ENCODE measurements around the gene PAQR4.
A peak's percentile ranks its signal among the peaks of the same experiment; 100 is the strongest.

Gene PAQR4

DNA sequence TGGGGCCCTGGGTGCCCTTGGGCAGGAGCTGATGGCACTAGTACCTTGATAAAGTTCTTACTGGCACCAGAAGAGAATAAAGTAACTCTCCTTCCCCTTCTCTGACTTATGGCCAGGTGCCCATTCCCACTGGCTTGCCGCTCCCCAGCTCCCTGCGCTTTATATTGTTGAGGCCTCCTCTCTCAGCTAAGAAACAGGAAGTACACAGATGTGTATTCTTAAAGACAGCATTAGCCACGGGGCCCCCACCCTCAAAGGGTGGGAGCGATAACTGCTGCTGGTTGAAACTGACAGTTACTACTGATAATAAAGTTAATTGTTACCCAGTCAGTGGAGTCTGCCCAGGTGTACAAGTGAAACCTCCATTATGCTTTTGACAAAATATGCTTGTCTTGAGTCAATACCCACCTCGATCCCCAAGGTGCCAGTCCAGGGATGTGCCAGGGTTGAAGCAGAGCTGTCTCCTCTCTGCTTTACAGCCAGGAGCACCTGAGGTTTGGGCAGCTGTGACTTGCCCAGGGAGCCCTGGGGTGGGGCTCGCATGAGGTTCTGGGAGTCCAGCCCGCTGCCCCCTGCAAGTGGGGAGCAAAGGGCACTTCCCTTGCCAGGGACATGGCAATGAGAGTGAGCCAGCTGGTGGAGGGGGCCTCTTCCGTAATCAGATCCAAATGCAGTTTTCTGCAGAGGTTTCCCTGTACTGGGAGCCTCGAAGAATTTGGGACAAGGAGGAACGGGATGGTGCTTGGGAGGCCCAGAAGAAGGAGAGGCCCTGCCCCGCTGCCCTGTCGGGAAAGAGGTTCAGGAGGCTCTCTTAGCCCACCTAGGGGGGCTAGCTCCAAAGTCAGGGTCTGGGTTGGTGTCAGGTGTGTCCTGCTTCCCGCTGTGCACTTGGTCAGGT, 38.2 kb downstream of the PAQR4 start:
- peaks cover 20% of the 10 kb centered on the region for H3K27me3 Mint-ChIP-seq
- H3K4me1 Mint-ChIP-seq (ENCODE audit: low read depth): peaks cover 47% of the 10 kb centered on the region
- peak overlapping the region; percentile 81 for H3K27ac Mint-ChIP-seq
- no peaks in the 10 kb centered on the region for H3K9me3 Mint-ChIP-seq
- H3K36me3 Mint-ChIP-seq (ENCODE audit: low read depth): peaks cover 6% of the 10 kb centered on the region
- H3K4me3 Mint-ChIP-seq: peak overlapping the region; percentile 72
- intact Hi-C loops (cut with micrococcal nuclease): loop anchor here (1.0 kb wide), 1 partner anchor 13 kb away; the partner anchor contains the start of gene TNFRSF12A

DNA sequence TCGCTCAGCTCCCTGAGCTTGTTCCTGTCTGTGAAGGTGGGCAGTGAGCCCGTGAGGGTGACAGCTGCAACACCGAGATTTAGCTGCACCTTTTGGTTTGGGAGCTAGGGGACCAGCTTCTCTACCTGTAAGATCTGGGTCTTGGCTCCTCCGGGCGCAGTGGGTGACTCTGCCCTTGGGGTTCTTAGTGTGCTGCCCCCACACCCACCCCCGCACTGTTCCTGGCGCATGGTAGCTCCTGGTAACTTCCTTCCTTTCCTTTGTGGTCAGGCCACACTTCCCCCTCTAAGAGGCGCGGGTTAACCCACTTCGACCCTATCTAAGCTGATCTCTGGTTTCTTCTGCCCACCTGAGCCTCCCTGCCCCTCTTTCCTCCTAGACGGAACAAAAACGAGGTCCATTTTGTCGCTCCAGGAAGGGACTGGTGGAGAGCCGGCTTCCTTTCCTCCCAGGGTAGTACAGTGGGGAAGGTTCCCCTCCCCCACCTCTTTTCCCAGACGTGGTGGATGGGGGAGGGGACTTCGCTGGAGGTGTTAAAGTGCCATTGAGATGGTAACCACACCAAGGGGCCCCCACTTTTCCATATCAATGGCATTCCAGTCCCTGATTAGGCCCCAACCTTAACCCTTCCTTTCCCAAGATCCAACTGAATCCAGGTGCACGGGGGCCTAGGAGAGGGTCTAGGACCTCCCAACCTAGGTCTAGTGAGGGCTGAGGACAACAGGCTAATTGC, 39.0 kb downstream of the PAQR4 start:
- H3K27me3 Mint-ChIP-seq: peaks cover 27% of the 10 kb centered on the region

DNA sequence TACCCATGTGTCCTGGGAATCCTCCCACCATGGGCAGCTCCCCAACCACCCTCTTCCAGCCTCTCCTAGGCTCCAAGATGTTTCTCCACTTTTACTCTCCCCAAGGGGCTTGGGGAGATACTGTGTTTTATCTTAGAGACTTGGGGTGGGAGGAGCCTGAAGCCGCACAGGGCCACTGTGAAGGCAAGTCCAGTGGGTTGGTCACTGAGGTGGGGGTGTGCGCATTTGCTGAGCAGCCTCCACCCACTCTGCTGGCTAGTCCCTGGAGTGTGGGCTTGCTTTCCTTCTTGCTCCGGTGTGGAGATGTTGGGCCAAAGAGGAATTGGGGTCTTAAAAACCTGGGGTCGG, 39.5 kb downstream of the PAQR4 start:
- Mint-ChIP-seq H3K36me3 (ENCODE audit: low read depth) (peaks cover 6% of the 10 kb centered on the region), H3K4me3 (peak overlapping the region; percentile 72), H3K27me3 (peaks cover 32% of the 10 kb centered on the region), H3K27ac (peak overlapping the region; percentile 81), H3K4me1 (ENCODE audit: low read depth) (peaks cover 48% of the 10 kb centered on the region), H3K9me3 (no peaks in the 10 kb centered on the region)
- intact Hi-C loops (cut with micrococcal nuclease): no loop called here

More for the DNA sequence above, 39.0 kb downstream of the PAQR4 start:
- Mint-ChIP-seq H3K9me3 (no peaks in the 10 kb centered on the region), H3K27ac (peak overlapping the region; percentile 81), H3K36me3 (ENCODE audit: low read depth) (peaks cover 6% of the 10 kb centered on the region), H3K4me1 (ENCODE audit: low read depth) (peaks cover 48% of the 10 kb centered on the region), H3K4me3 (peak overlapping the region; percentile 72)
- intact Hi-C loops (cut with micrococcal nuclease): loop anchor here (1.0 kb wide), 1 partner anchor 12 kb away; the partner anchor contains the start of gene TNFRSF12A

DNA sequence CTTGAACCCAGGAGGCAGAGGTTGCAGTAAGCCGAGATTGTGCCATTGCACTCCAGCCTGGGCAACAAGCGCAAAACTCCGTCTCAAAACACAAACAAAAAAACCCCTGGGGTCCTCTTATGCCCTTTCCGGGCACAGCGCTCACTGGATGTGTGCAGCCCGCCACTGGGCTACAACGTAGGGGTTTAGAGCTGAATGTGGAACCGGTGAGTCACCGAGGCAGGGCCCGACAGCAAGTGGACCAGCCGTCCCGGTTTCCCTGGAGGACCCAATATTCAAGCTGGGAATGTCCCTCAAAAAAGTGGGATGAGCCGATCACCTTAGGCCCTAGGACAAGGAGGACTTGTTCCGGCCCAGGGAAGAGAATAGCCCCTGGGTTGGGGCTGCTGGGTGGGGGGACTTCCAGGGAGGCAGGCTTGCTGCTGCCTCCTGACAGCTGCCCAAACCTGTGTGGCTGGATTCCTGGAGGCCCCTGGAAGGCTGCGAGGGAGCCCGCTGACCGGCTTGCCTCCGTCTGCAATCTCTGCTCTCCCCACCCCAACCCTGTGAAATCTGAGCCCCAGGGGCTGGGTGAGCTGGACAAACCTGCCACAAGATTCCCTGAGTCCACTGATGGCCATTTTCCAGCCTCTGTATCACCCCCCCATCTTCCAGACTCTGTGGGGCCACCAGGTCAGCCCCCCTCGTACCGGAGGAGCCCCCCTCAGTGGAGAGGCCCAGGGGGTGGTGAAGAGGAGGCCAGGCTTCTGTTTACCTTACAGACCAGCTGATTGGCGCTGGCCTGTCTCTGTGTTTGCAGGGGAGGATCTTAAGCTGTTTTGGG, 40.6 kb downstream of the PAQR4 start:
- H3K27ac Mint-ChIP-seq: no peak overlapping the region
- H3K9me3 Mint-ChIP-seq: no peaks in the 10 kb centered on the region
- H3K4me1 Mint-ChIP-seq (ENCODE audit: low read depth): peaks cover 45% of the 10 kb centered on the region
- H3K36me3 Mint-ChIP-seq (ENCODE audit: low read depth): peaks cover 2% of the 10 kb centered on the region
- peaks cover 43% of the 10 kb centered on the region for H3K27me3 Mint-ChIP-seq
- intact Hi-C loops (cut with micrococcal nuclease): no loop called here
- H3K4me3 Mint-ChIP-seq: no peak overlapping the region

DNA sequence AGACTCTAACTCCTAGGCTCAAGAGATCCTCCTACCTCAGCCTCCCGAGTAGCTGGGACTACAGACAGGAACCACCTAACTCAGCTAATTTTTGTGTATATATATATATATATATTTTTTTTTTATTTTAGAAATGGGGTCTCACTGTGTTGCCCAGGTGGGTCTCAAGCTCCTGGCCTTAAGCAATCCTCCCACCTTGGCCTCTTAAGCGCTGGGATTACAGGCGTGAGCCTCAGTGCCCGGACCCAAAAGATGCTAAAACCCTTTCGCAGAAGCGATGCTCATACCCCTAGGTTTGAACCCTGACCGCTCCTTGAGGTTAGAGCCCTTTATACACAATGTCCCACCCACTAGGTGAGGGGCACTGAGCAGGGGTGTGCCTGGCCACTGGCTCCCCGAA, 41.4 kb downstream of the PAQR4 start:
- Mint-ChIP-seq H3K4me1 (ENCODE audit: low read depth) (peaks cover 41% of the 10 kb centered on the region), H3K4me3 (no peak overlapping the region)
- intact Hi-C loops (cut with micrococcal nuclease): no loop called here

GRCh38 chr16:3012246-3012645, 43.1 kb downstream of the PAQR4 start:
- H3K27me3 Mint-ChIP-seq: peaks cover 61% of the 10 kb centered on the region
- H3K4me1 Mint-ChIP-seq (ENCODE audit: low read depth): peaks cover 24% of the 10 kb centered on the region
- no peaks in the 10 kb centered on the region for H3K36me3 Mint-ChIP-seq (ENCODE audit: low read depth)
- no peaks in the 10 kb centered on the region for H3K9me3 Mint-ChIP-seq
- intact Hi-C loops (cut with micrococcal nuclease): no loop called here
- H3K4me3 Mint-ChIP-seq: no peak overlapping the region
- H3K27ac Mint-ChIP-seq: no peak overlapping the region

More for the DNA sequence above, 41.4 kb downstream of the PAQR4 start:
- Mint-ChIP-seq H3K36me3 (ENCODE audit: low read depth) (no peaks in the 10 kb centered on the region), H3K9me3 (no peaks in the 10 kb centered on the region), H3K27ac (no peak overlapping the region), H3K27me3 (peaks cover 48% of the 10 kb centered on the region)

DNA sequence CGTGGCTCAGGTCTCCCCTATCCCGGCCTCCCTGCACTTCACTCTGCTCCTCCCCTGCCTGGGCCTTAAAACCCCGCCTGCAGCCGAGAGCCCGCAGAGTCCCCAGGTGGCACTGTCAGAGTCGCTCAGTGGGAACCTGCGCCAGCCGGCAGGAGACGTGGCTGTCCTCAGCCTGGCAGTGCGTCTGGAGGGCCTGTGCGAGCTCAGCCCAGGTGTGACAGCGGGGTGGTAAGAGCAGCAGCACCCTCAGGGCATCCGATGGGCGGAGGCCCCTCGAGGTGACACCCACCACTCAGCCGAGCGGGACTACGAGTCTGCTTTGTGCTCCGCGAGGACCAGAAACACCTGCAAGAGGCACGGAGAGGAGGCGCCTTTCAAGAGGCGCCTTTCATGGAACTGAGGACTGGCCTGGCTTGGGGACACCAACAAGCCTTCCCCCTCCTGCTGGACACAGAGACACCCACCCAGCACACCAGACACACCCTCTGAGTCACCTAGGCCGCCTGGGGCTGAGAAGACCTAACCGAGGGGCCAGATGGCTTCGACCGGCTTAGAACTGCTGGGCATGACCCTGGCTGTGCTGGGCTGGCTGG, 43.8 kb downstream of the PAQR4 start, which contains the start of gene CLDN9:
CLDN9 (plus strand) TSS at position 96 of the 593 bp plus-strand sequence; CDS start at position 536, 440 bp downstream.
- Mint-ChIP-seq H3K4me3 (no peak within 1 kb of the TSS), H3K9me3 (no peaks in the 10 kb centered on the region), H3K27me3 (peaks cover 64% of the 10 kb centered on the region), H3K36me3 (ENCODE audit: low read depth) (no peaks in the 10 kb centered on the region), H3K27ac (no peak within 1 kb of the TSS), H3K4me1 (ENCODE audit: low read depth) (peaks cover 19% of the 10 kb centered on the region)
- intact Hi-C loops (cut with micrococcal nuclease): no loop called here

- peaks cover 70% of the 10 kb centered on the region for H3K27me3 Mint-ChIP-seq
Observed at GRCh38 chr16:3013491-3013951, 44.4 kb downstream of the PAQR4 start.

DNA sequence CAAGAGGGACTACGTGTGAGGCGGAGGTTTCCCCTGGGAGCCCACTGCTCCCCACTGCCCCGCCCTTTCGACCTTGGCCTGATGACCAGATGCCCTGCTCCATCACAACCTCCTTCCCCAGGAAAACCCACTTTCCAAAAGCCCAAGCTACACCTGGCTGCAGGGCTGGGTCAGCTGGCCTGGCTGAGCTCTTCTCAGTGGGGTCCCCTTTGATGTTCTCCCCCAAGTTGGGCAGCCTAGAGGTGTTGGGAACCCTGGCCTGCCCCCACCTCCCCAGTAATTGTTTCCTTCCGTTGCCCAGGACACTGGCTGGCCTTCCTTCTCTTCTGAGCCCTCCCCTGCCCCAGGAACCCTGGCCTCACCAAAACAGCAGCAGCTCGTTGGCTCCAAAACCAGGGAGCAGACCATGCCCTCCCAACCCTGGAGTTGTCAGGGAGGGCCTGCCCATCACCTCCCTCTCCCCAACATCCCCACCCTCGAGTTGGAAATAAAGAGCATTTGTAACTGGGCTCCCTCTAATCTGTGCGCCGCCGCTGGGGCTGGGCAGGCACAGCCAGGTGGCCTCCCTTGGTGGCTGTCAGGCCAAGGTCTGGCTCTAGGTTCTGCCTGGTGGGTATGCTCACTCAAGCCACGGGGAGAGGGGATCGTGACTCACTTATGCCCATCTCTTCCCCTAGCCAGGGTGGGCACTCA, 45.0 kb downstream of the PAQR4 start:
- no peak overlapping the region for H3K27ac Mint-ChIP-seq
- H3K4me1 Mint-ChIP-seq (ENCODE audit: low read depth): peaks cover 16% of the 10 kb centered on the region
- H3K9me3 Mint-ChIP-seq: no peaks in the 10 kb centered on the region
- intact Hi-C loops (cut with micrococcal nuclease): no loop called here
- H3K27me3 Mint-ChIP-seq: peaks cover 76% of the 10 kb centered on the region
- no peaks in the 10 kb centered on the region for H3K36me3 Mint-ChIP-seq (ENCODE audit: low read depth)
- H3K4me3 Mint-ChIP-seq: no peak overlapping the region

More at GRCh38 chr16:3013491-3013951, 44.4 kb downstream of the PAQR4 start:
- Mint-ChIP-seq H3K36me3 (ENCODE audit: low read depth) (no peaks in the 10 kb centered on the region), H3K4me3 (no peak overlapping the region), H3K9me3 (no peaks in the 10 kb centered on the region), H3K27ac (no peak overlapping the region), H3K4me1 (ENCODE audit: low read depth) (peaks cover 19% of the 10 kb centered on the region)
- intact Hi-C loops (cut with micrococcal nuclease): no loop called here

GRCh38 chr16:3014971-3015370, 45.8 kb downstream of the PAQR4 start:
- intact Hi-C loops (cut with micrococcal nuclease): no loop called here
- Mint-ChIP-seq H3K36me3 (ENCODE audit: low read depth) (no peaks in the 10 kb centered on the region), H3K27me3 (peaks cover 82% of the 10 kb centered on the region), H3K9me3 (no peaks in the 10 kb centered on the region), H3K4me3 (no peak overlapping the region), H3K4me1 (ENCODE audit: low read depth) (peaks cover 24% of the 10 kb centered on the region), H3K27ac (no peak overlapping the region)

DNA sequence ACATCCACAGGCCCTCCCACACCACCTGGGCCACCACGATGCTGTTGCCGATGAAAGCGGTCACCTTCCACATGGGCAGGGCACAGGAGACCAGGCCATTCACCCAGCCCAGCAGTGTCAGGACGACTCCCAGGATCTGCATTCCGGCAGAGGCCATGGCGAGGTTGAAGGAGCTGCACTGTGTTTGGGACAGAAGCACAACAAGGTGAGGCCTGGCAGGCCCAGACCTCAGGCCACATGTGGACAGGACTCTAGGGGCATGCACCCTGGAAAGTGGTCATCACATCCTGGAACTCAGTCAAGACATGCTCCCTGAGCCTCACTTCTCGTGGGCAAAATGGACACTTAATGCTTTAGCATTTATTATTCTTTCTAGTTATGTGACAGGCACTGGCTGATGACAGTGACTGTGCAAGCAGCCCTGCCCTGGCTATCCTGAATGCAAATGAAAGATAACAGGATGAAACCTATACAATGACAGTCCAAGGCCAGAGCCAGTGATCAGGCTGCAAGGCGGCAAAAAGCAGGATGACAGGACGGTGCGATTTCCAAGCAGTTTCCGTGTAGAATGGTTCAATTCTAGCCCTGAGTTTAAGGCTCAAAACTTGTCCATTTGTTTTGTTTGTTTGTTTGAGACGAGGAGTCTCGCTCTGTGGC, 46.8 kb downstream of the PAQR4 start:
- Mint-ChIP-seq H3K9me3 (no peaks in the 10 kb centered on the region), H3K4me1 (ENCODE audit: low read depth) (peaks cover 30% of the 10 kb centered on the region), H3K27ac (no peak overlapping the region), H3K4me3 (no peak overlapping the region), H3K27me3 (peaks cover 79% of the 10 kb centered on the region), H3K36me3 (ENCODE audit: low read depth) (peaks cover 4% of the 10 kb centered on the region)
- intact Hi-C loops (cut with micrococcal nuclease): no loop called here

DNA sequence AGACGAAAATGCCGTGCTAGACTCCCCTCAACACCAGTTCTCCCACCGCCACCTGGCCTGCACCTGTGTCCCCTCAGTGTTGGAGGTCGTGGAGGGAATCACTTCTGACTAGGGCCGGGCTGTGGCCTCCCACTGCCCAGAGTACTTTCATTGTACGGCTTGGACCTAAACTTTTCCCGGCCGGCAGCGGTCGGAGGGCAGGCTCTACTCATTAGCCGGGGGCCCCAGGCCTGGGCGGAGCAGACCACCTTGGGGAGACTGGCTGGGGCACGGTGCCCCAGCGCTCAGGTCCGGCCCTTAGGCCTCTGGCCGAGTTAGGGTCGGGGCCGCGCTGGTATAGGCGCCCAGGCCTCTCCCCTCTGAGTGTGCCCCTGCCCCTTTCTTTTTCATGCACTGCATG, 48.2 kb downstream of the PAQR4 start:
- Mint-ChIP-seq H3K4me3 (no peak overlapping the region), H3K27me3 (peaks cover 66% of the 10 kb centered on the region), H3K9me3 (no peaks in the 10 kb centered on the region), H3K36me3 (ENCODE audit: low read depth) (peaks cover 4% of the 10 kb centered on the region), H3K27ac (no peak overlapping the region), H3K4me1 (ENCODE audit: low read depth) (peaks cover 39% of the 10 kb centered on the region)
- intact Hi-C loops (cut with micrococcal nuclease): no loop called here
